A549 (cell line): ENCODE measurements around the gene HP.

Experiments used
- CBX8 ChIP-seq: fragments of 200-600 bp; sonication (generic); IDR thresholded peaks from 2 replicates; pipeline ENCODE4 v1.6.1; 2016
- ESRRA ChIP-seq: fragments of 150-350 bp; IDR thresholded peaks from 2 replicates; pipeline ENCODE4 v1.6.1; 2014; ENCODE audit warnings: mild to moderate bottlenecking, low read length, borderline replicate concordance
- RCOR1 ChIP-seq: fragments of 150-350 bp; IDR thresholded peaks from 2 replicates; pipeline ENCODE4 v1.6.1; 2014; ENCODE audit warnings: antibody characterized with exemption, low read length, low read depth
- SREBF2 ChIP-seq: fragments of 450-650 bp; IDR thresholded peaks from 2 replicates; pipeline ENCODE4 v1.6.1; 2014; ENCODE audit warnings: mild to moderate bottlenecking, moderate library complexity
- TF ChIP-seq, protein P1 (sequence below): fragments of >200 bp; sonication (Bioruptor Twin); formaldehyde crosslinking; IDR thresholded peaks from 3 replicates; pipeline ENCODE4 v1.5.1; 2016

DNA sequence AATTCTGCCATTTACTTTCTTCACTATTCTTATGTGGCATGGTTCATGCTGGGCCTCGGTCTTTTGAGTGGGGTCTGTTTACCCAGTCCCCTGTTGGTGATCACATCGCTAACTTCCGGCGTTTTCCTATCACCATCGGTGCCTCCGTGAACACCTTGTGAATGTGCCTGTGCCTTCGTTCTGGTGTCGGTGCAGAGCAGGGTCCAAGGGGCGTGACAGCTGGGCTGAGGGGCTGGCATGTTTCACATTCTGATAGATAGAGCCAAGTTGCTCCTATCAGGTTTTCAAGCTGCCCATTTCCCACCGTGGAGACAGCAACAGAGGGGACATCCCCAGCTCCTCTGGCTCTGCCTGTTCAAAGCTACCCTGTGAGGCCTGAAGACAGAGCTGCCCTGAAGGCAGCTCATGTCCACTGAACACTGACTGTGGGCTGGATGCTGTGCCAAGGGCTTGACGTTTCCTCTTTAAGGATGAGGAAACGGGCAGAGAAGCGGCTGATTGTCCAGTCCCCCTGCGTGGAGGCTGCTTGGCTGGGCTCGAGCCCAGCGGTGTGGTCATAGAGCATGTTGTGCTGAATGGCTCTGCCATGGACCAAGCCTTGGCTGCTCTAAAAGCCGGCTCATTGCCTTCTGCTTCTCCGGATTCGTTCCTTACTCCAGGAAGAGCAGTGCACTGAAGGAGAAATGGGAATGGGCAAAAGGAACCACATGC lies 28.7 kb upstream of the HP start:
- TF ChIP-seq CBX8: no peak
- no peak for TF ChIP-seq RCOR1
- TF ChIP-seq, protein P1, sequence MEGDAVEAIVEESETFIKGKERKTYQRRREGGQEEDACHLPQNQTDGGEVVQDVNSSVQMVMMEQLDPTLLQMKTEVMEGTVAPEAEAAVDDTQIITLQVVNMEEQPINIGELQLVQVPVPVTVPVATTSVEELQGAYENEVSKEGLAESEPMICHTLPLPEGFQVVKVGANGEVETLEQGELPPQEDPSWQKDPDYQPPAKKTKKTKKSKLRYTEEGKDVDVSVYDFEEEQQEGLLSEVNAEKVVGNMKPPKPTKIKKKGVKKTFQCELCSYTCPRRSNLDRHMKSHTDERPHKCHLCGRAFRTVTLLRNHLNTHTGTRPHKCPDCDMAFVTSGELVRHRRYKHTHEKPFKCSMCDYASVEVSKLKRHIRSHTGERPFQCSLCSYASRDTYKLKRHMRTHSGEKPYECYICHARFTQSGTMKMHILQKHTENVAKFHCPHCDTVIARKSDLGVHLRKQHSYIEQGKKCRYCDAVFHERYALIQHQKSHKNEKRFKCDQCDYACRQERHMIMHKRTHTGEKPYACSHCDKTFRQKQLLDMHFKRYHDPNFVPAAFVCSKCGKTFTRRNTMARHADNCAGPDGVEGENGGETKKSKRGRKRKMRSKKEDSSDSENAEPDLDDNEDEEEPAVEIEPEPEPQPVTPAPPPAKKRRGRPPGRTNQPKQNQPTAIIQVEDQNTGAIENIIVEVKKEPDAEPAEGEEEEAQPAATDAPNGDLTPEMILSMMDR: no peak
- no peak for TF ChIP-seq ESRRA
- no peak for TF ChIP-seq SREBF2
